ENCODE measurements around the gene OPA3.

DNA sequence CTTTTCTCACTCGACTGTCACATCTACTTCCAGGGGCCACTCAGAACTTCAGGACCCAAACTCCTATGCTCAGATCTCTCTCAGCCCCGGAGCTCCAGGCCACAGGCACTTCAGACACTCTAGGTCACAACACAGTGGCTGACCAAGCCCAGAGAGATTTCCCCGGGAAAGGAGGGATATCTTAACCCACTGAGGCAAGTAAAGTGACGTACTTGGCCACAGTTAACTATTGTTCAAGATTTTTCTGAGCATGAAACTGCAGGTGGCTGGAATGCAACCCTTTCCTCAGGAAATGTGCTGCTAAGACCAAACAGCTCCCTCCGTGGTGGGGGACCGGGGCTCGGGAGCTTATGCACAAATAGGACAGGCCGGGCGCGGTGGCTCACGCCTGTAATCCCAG is 23.9 kb downstream of the OPA3 start:
- TF ChIP-seq, protein P1, sequence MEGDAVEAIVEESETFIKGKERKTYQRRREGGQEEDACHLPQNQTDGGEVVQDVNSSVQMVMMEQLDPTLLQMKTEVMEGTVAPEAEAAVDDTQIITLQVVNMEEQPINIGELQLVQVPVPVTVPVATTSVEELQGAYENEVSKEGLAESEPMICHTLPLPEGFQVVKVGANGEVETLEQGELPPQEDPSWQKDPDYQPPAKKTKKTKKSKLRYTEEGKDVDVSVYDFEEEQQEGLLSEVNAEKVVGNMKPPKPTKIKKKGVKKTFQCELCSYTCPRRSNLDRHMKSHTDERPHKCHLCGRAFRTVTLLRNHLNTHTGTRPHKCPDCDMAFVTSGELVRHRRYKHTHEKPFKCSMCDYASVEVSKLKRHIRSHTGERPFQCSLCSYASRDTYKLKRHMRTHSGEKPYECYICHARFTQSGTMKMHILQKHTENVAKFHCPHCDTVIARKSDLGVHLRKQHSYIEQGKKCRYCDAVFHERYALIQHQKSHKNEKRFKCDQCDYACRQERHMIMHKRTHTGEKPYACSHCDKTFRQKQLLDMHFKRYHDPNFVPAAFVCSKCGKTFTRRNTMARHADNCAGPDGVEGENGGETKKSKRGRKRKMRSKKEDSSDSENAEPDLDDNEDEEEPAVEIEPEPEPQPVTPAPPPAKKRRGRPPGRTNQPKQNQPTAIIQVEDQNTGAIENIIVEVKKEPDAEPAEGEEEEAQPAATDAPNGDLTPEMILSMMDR (IDR thresholded peaks at IDR 0.05) = no peak
- TF ChIP-seq POLR2A (IDR thresholded peaks at IDR 0.05) = no peak
